DOHH2 (cell line): Measurements from ENCODE around the gene CD247.
A peak's percentile ranks its signal among the peaks of the same experiment; 100 is the strongest.

ENCODE experiments used
- H3F3A ChIP-seq: fragments of 200-600 bp; sonication (generic), shearing (Covaris generic); 2 replicates; pipeline ENCODE4 v1.6.0; 2016; ENCODE audit warnings: antibody characterized with exemption, mild to moderate bottlenecking; ENCODE audit not compliant: control insufficient read depth, insufficient read depth
- H3K27ac ChIP-seq: fragments of 200-600 bp; sonication (generic); 2 replicates; pipeline ENCODE4 v1.5.1; 2014; ENCODE audit warnings: low read depth, mild to moderate bottlenecking, low read length, moderate library complexity
- H3K27me3 ChIP-seq: fragments of 200-600 bp; sonication (generic); 2 replicates; pipeline ENCODE4 v1.6.1; 2014; ENCODE audit warnings: mild to moderate bottlenecking, low read length, mixed read lengths; ENCODE audit not compliant: control insufficient read depth
- H3K36me3 ChIP-seq: fragments of 200-600 bp; sonication (generic); 2 replicates; pipeline ENCODE4 v1.6.1; 2014; ENCODE audit warnings: mild to moderate bottlenecking, low read length, moderate library complexity, mixed read lengths; ENCODE audit not compliant: control insufficient read depth
- H3K4me1 ChIP-seq: fragments of 200-600 bp; sonication (generic); 2 replicates; pipeline ENCODE4 v1.6.1; 2014; ENCODE audit warnings: mild to moderate bottlenecking, low read length, mixed read lengths; ENCODE audit not compliant: control insufficient read depth
- H3K4me2 ChIP-seq: fragments of 200-600 bp; sonication (generic); 2 replicates; pipeline ENCODE4 v1.6.0; 2014; ENCODE audit warnings: mild to moderate bottlenecking, low read length, moderate library complexity
- H3K4me3 ChIP-seq: fragments of 200-600 bp; sonication (generic); 2 replicates; pipeline ENCODE4 v1.5.1; 2014; ENCODE audit warnings: mild to moderate bottlenecking, low read length, mixed read lengths
- H3K79me2 ChIP-seq: fragments of 200-600 bp; sonication (generic); 2 replicates; pipeline ENCODE4 v1.6.1; 2014; ENCODE audit warnings: mild to moderate bottlenecking, low read length, mixed read lengths; ENCODE audit not compliant: control insufficient read depth
- H3K9me2 ChIP-seq: fragments of 200-600 bp; sonication (generic); replicated peaks from 2 replicates; pipeline ENCODE4 v1.6.1; 2014; ENCODE audit warnings: mild to moderate bottlenecking, low read length, mixed read lengths; ENCODE audit not compliant: control insufficient read depth
- H3K9me3 ChIP-seq: fragments of 200-600 bp; sonication (generic); 2 replicates; pipeline ENCODE4 v1.6.1; 2014; ENCODE audit warnings: antibody characterized with exemption, low read length, mixed read lengths; ENCODE audit not compliant: control insufficient read depth, insufficient read depth
- H4K20me1 ChIP-seq: fragments of 200-600 bp; sonication (generic); 2 replicates; pipeline ENCODE4 v1.6.0; 2014; ENCODE audit warnings: low read depth, mild to moderate bottlenecking, antibody characterized with exemption, low read length, moderate library complexity; ENCODE audit not compliant: control insufficient read depth, insufficient read depth
- EZH2phosphoT487 ChIP-seq: fragments of 200-600 bp; sonication (generic); IDR thresholded peaks from 2 replicates; pipeline ENCODE4 v1.6.1; 2017; ENCODE audit warnings: borderline replicate concordance, mild to moderate bottlenecking, antibody characterized with exemption, low read length, moderate library complexity, mixed read lengths
- TF ChIP-seq, protein P1 (sequence below): fragments of 200-600 bp; sonication (generic); IDR thresholded peaks from one replicate; pipeline ENCODE4 v1.5.1; 2014; ENCODE audit warnings: antibody characterized with exemption, mild to moderate bottlenecking, low read depth, low read length; ENCODE audit not compliant: poor library complexity, severe bottlenecking

CD247 gene

DNA sequence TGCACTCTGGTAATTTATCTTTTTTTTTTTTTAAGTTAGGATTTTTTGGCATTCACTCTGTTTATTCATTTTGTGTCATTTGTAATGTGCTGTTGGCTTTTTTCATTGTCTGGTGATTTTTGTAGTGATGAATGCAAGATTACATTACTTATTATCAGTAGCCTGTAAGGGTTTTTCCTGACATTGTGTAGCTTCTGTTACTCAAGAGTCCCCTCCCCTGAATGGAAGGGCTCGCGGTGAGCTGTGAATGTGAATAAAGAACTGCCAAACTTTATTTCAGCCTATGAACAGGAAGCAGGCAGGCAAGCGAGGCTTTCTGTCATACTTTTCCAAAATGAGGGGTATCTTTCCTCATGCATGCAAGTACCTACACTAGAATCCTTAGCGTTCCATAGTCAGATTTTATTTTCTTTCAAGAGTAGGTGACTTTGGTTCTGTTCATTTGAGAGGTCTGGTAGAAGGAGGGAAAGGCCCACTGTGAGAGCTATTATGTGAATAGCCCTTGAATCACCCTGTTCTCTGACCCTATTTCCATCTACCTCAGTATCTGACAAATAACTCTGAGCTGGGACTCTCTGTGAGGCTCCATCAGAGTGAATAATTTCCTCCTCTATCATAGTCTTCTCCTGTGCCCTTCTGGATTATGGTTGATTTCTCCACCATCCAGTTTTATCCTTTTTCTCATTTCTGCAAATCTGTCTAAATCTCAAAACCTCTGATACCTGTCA lies 114.0 kb downstream of the CD247 start:
- peaks cover 75% of the 10 kb centered on the region for H3K36me3 ChIP-seq

DNA sequence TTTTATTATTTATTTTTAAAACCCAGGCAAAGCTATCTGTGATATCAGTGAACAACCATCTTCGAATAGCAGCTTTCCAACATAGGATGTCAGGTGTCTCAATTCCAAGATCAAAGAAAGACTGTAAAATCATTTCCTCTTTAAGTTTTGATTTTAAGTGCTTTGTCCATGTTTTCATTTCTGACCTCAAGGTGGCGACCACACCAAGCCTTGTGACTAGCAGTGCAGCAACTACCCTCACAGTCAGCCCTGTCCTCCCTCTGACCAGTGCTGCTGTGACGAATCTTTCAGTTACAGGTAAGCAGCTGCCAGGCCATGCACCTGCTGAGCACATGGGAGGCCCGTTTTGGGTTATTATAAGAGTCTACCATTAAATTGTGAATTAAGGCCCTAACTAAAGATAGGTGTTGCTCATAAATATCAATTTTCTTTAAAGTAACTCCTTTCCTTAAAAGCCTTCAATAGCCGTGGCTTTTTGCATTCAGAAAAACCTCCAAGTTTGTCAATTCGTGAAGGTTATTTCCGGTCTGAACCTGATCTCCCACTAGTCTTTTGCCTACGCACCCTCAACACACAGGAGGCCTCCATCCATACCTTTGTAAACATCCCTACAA lies 117.0 kb downstream of the CD247 start:
- Histone ChIP-seq H3K27ac (no peak overlapping the region), H4K20me1 (no peaks in the 10 kb centered on the region), H3K4me3 (no peak overlapping the region), H3K9me3 (no peaks in the 10 kb centered on the region), H3K4me2 (no peak overlapping the region), H3K36me3 (peaks cover 82% of the 10 kb centered on the region), H3K4me1 (peaks cover 12% of the 10 kb centered on the region), H3F3A (peaks cover 15% of the 10 kb centered on the region), H3K27me3 (no peaks in the 10 kb centered on the region), H3K9me2 (no peaks in the 10 kb centered on the region), H3K79me2 (no peaks in the 10 kb centered on the region)
- TF ChIP-seq EZH2phosphoT487: no peak
- TF ChIP-seq, protein P1, sequence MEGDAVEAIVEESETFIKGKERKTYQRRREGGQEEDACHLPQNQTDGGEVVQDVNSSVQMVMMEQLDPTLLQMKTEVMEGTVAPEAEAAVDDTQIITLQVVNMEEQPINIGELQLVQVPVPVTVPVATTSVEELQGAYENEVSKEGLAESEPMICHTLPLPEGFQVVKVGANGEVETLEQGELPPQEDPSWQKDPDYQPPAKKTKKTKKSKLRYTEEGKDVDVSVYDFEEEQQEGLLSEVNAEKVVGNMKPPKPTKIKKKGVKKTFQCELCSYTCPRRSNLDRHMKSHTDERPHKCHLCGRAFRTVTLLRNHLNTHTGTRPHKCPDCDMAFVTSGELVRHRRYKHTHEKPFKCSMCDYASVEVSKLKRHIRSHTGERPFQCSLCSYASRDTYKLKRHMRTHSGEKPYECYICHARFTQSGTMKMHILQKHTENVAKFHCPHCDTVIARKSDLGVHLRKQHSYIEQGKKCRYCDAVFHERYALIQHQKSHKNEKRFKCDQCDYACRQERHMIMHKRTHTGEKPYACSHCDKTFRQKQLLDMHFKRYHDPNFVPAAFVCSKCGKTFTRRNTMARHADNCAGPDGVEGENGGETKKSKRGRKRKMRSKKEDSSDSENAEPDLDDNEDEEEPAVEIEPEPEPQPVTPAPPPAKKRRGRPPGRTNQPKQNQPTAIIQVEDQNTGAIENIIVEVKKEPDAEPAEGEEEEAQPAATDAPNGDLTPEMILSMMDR: peak; percentile 71

More for the DNA sequence above, 114.0 kb downstream of the CD247 start:
- no peaks in the 10 kb centered on the region for H3K9me3 ChIP-seq
- no peaks in the 10 kb centered on the region for H3K9me2 ChIP-seq
- no peak overlapping the region for H3K27ac ChIP-seq
- no peaks in the 10 kb centered on the region for H3K27me3 ChIP-seq
- peaks cover 12% of the 10 kb centered on the region for H3F3A ChIP-seq
- no peak overlapping the region for H3K4me2 ChIP-seq
- no peak overlapping the region for H3K4me3 ChIP-seq
- no peaks in the 10 kb centered on the region for H3K79me2 ChIP-seq
- no peaks in the 10 kb centered on the region for H4K20me1 ChIP-seq
- H3K4me1 ChIP-seq: peaks cover 12% of the 10 kb centered on the region
- no peak for TF ChIP-seq EZH2phosphoT487

DNA sequence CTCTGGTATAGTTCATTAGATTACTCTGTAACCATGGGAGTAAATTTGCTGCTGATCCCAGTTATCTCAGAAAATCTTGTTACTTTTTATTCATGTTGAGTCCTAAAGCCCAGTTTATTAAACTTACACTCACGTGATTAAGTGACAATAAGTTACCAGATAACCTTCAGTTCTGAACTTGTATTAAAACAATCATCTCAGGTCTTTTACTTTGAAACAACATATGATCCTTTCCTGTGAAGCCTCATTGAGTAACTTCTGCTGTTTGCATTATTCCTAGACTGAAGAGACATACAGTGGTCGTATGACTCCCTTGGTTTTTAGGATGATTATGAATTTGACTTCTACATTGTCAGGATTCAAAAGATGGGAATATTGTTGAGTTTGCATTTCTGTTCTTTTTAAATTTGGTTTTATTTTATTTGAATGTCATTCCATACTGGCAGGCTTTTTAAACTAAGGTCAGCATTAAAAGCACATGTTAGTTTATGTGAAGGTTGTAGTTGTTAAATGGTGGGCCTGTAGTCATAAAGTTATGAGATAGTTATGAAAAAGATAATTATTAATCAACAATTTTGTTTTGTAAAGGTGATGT lies 117.9 kb downstream of the CD247 start:
- peaks cover 81% of the 10 kb centered on the region for H3K36me3 ChIP-seq
- H3F3A ChIP-seq: peaks cover 15% of the 10 kb centered on the region
- TF ChIP-seq, protein P1: no peak
- TF ChIP-seq EZH2phosphoT487: no peak
- H3K9me2 ChIP-seq: no peaks in the 10 kb centered on the region
- no peaks in the 10 kb centered on the region for H3K79me2 ChIP-seq
- no peaks in the 10 kb centered on the region for H4K20me1 ChIP-seq
- peaks cover 12% of the 10 kb centered on the region for H3K4me1 ChIP-seq
- H3K4me2 ChIP-seq: no peak overlapping the region
- H3K27ac ChIP-seq: no peak overlapping the region
- no peaks in the 10 kb centered on the region for H3K9me3 ChIP-seq
- no peaks in the 10 kb centered on the region for H3K27me3 ChIP-seq
- H3K4me3 ChIP-seq: no peak overlapping the region
